ENCODE results near the gene MAP3K5. TPM values are rescaled to one million over a fixed set of nuclear protein-coding genes. Genes with fewer than 3 reads are reported as not detected.

The MAP3K5 gene
- polyA plus RNA-seq, 3 donors = 9.6 to 12.0 (median 11.1) TPM

DNA sequence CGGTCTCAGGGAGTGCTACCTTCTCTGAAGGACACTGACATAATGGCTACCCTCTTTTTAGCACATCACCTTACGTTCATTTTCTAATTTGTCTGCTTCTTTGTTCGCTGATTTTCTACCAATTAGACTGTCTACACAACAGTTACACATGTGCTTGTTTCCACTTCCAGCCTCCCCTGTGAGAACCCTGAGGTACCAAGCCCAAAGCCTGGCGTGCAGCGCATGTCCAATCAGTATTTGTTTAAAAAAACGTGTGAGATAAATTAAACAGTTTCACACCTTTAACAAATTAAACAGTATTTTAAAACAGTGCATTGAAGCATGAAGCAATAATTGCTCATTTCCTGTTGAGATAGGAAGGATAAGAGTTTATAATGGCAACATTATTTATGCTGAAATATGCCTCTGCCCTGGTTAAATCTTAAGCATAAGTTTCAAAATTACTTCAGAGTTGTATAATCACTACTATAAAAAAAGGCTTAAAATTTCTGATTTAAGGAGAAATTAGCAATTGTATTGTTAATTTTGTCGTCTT, 88.9 kb downstream of the MAP3K5 start:
- TF ChIP-seq, protein P1, sequence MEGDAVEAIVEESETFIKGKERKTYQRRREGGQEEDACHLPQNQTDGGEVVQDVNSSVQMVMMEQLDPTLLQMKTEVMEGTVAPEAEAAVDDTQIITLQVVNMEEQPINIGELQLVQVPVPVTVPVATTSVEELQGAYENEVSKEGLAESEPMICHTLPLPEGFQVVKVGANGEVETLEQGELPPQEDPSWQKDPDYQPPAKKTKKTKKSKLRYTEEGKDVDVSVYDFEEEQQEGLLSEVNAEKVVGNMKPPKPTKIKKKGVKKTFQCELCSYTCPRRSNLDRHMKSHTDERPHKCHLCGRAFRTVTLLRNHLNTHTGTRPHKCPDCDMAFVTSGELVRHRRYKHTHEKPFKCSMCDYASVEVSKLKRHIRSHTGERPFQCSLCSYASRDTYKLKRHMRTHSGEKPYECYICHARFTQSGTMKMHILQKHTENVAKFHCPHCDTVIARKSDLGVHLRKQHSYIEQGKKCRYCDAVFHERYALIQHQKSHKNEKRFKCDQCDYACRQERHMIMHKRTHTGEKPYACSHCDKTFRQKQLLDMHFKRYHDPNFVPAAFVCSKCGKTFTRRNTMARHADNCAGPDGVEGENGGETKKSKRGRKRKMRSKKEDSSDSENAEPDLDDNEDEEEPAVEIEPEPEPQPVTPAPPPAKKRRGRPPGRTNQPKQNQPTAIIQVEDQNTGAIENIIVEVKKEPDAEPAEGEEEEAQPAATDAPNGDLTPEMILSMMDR (IDR thresholded peaks at IDR 0.05) = no peak

DNA sequence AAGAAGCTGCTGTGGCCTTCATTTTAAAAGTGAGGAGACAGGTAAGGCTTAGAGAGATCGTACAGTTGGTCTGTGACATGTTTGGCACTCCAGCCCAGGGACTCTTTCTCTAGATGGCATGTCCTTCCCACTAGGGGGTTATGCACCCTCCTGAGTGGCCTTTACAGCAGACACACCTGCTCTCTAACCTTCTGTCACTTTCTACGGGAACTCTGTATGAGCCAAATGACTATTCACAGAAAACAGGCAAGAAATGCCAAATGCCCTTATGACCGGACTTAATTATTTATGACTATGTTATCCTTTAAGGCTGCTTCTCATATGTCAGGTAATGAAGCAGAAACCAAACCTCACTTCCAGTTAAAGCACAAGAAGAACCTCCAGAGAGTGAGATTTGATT, 91.2 kb downstream of the MAP3K5 start:
- H3K9me3 ChIP-seq (replicated peaks in 1 of 2; ENCODE audit: control insufficient read depth in 1 of 2, insufficient read depth in 1 of 2, low read length in 2 of 2) = no peaks in the 10 kb centered on the region
- intact Hi-C loops (cut with micrococcal nuclease) = no loop called here
- Mint-ChIP-seq H3K27me3 (ENCODE audit: low read depth in 3 of 3) (peaks cover 0 to 2% (median 0%) of the 10 kb centered on the region in 3 donors), H3K4me3 (no peak overlapping the region), H3K36me3 (peaks cover 40 to 52% of the 10 kb centered on the region in 2 donors), H3K4me1 (peaks cover 22% of the 10 kb centered on the region), H3K27ac (peak overlapping the region in 1 of 7 donors; percentile 35), H3K9me3 (peaks cover 0 to 2% (median 0%) of the 10 kb centered on the region in 7 donors)
- H3K4me2 ChIP-seq (replicated peaks; ENCODE audit: extremely low read depth, low read length, poor library complexity, severe bottlenecking) = no peak overlapping the region
- H3K27me3 ChIP-seq (ENCODE audit: control insufficient read depth in 2 of 2, insufficient read depth in 2 of 2, low read length in 2 of 2) = no peaks in the 10 kb centered on the region
- no peak overlapping the region for H3K4me3 ChIP-seq (replicated peaks in 1 of 3; ENCODE audit: low read depth in 2 of 3, low read length in 3 of 3)
- H3K27ac ChIP-seq (ENCODE audit: low read depth in 1 of 2, low read length in 2 of 2) = no peak overlapping the region
- H3K79me2 ChIP-seq (ENCODE audit: insufficient read depth, low read length) = peaks cover 36% of the 10 kb centered on the region
- WGBS (ENCODE audit: insufficient coverage) = 100% methylated on average over 2 of the region's 3 CpGs
- H3K9ac ChIP-seq (ENCODE audit: insufficient read depth, low read length, poor library complexity, severe bottlenecking) = no peak overlapping the region
- peaks cover 24 to 37% of the 10 kb centered on the region in 2 donors for H3K36me3 ChIP-seq (replicated peaks in 1 of 2; ENCODE audit: control insufficient read depth in 1 of 2, insufficient read depth in 2 of 2, low read length in 2 of 2)
- no peak overlapping the region for H2AFZ ChIP-seq (ENCODE audit: insufficient read depth, low read depth, low read length, poor library complexity, severe bottlenecking)
- H4K20me1 ChIP-seq (ENCODE audit: insufficient read depth, low read length) = peaks cover 72% of the 10 kb centered on the region
- H3K4me1 ChIP-seq (ENCODE audit: control insufficient read depth in 1 of 2, insufficient read depth in 2 of 2, low read length in 2 of 2) = peaks cover 10 to 11% of the 10 kb centered on the region in 2 donors
- DNase-seq = no peak
- TF ChIP-seq, protein P1 (IDR thresholded peaks at IDR 0.05) = no peak

More for the DNA sequence above, 88.9 kb downstream of the MAP3K5 start:
- Histone ChIP-seq H3K27me3 (ENCODE audit: control insufficient read depth in 2 of 2, insufficient read depth in 2 of 2, low read length in 2 of 2) (no peaks in the 10 kb centered on the region), H3K4me2 (replicated peaks; ENCODE audit: extremely low read depth, low read length, poor library complexity, severe bottlenecking) (no peak overlapping the region), H3K27ac (ENCODE audit: low read depth in 1 of 2, low read length in 2 of 2) (peak overlapping the region in 1 of 2 donors; percentile 20), H2AFZ (ENCODE audit: insufficient read depth, low read depth, low read length, poor library complexity, severe bottlenecking) (no peak overlapping the region), H3K4me1 (ENCODE audit: control insufficient read depth in 1 of 2, insufficient read depth in 2 of 2, low read length in 2 of 2) (peaks cover 10 to 11% of the 10 kb centered on the region in 2 donors), H4K20me1 (ENCODE audit: insufficient read depth, low read length) (peaks cover 93% of the 10 kb centered on the region), H3K79me2 (ENCODE audit: insufficient read depth, low read length) (peaks cover 58% of the 10 kb centered on the region), H3K9me3 (replicated peaks in 1 of 2; ENCODE audit: control insufficient read depth in 1 of 2, insufficient read depth in 1 of 2, low read length in 2 of 2) (no peaks in the 10 kb centered on the region), H3K36me3 (replicated peaks in 1 of 2; ENCODE audit: control insufficient read depth in 1 of 2, insufficient read depth in 2 of 2, low read length in 2 of 2) (peaks cover 6 to 32% of the 10 kb centered on the region in 2 donors), H3K9ac (ENCODE audit: insufficient read depth, low read length, poor library complexity, severe bottlenecking) (no peak overlapping the region), H3K4me3 (replicated peaks in 1 of 3; ENCODE audit: low read depth in 2 of 3, low read length in 3 of 3) (no peak overlapping the region)
- WGBS (ENCODE audit: insufficient coverage) = 100% methylated on average over 1 of the region's 7 CpGs
- Mint-ChIP-seq H3K4me1 (peaks cover 20% of the 10 kb centered on the region), H3K27ac (peak overlapping the region in 3 of 7 donors; percentile 26 to 63 (median 38)), H3K36me3 (peaks cover 29 to 49% of the 10 kb centered on the region in 2 donors), H3K4me3 (no peak overlapping the region), H3K27me3 (ENCODE audit: low read depth in 3 of 3) (peaks cover 0 to 2% (median 0%) of the 10 kb centered on the region in 3 donors), H3K9me3 (peaks cover 0 to 2% (median 0%) of the 10 kb centered on the region in 7 donors)
- DNase-seq = no peak
- intact Hi-C loops (cut with micrococcal nuclease) = no loop called here

Data from CD14-positive monocyte (primary cell).